Body of pancreas (tissue), 4 donors: Measurements from ENCODE around the gene CAPN6.

Experiments
- POLR2A ChIP-seq, 3 donors: fragments of 450-650 bp; IDR thresholded peaks; one replicate each; pipeline ENCODE4 v1.6.1; 2016; ENCODE audit warnings: antibody characterized with exemption in 3 of 3, mild to moderate bottlenecking in 2 of 3
- TF ChIP-seq, protein P1 (sequence below), 7 experiments: fragments of 450-650 bp in 4 of 7; fragments of 200-600 bp in 3 of 7; sonication (generic) in 3 of 7; IDR thresholded peaks; one replicate each; pipeline ENCODE4 v1.5.1; 2016 to 2019; ENCODE audit warnings: antibody characterized with exemption in 7 of 7

DNA sequence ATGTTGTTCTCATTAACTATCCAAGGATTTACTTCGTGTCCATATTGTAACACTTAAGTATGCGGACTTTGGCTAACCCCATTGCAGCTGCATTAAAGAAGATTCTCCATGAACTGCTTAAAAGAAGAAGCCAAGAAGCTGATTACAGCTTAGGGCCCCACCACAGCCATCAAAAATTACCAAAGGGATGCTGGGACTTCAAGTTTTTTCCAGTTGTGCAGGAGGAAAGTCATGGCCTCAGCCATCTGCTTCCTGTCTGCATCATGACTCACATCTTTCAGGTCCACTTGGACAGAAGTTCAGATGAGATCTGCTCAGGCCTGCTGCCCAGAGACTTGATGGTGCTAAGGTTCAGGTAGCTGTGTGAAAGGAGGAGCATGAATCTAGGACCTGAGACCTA is 38.8 kb upstream of the CAPN6 start:
- no peak for TF ChIP-seq POLR2A (IDR thresholded peaks at IDR 0.05)
- TF ChIP-seq, protein P1, sequence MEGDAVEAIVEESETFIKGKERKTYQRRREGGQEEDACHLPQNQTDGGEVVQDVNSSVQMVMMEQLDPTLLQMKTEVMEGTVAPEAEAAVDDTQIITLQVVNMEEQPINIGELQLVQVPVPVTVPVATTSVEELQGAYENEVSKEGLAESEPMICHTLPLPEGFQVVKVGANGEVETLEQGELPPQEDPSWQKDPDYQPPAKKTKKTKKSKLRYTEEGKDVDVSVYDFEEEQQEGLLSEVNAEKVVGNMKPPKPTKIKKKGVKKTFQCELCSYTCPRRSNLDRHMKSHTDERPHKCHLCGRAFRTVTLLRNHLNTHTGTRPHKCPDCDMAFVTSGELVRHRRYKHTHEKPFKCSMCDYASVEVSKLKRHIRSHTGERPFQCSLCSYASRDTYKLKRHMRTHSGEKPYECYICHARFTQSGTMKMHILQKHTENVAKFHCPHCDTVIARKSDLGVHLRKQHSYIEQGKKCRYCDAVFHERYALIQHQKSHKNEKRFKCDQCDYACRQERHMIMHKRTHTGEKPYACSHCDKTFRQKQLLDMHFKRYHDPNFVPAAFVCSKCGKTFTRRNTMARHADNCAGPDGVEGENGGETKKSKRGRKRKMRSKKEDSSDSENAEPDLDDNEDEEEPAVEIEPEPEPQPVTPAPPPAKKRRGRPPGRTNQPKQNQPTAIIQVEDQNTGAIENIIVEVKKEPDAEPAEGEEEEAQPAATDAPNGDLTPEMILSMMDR (IDR thresholded peaks at IDR 0.05), result no peak
